ENCODE data around the gene SETSIP.

SETSIP gene

GRCh38 chr1:92070892-92071291 lies 4.3 kb downstream of the SETSIP start:
- no peak for TF ChIP-seq CTCF (IDR thresholded peaks at IDR 0.05; ENCODE audit: extremely low read depth, insufficient read depth, missing control alignments)
- in situ Hi-C loops (cut with MboI; ENCODE audit: low pct_unique_long_range_greater_than_20kb, low sequenced_read_pairs, unreplicated experiment) = no loop called here
- no peak for DNase-seq (ENCODE audit: low spot score)

- in situ Hi-C loops (cut with MboI; ENCODE audit: low pct_unique_long_range_greater_than_20kb, low sequenced_read_pairs, unreplicated experiment) = no loop called here
- no peak for TF ChIP-seq CTCF (IDR thresholded peaks at IDR 0.05; ENCODE audit: extremely low read depth, insufficient read depth, missing control alignments)
- DNase-seq (ENCODE audit: low spot score) = no peak
These were observed 8.9 kb downstream of the SETSIP start for GRCh38 chr1:92066321-92066720.

- in situ Hi-C loops (cut with MboI; ENCODE audit: low pct_unique_long_range_greater_than_20kb, low sequenced_read_pairs, unreplicated experiment) = no loop called here
- TF ChIP-seq CTCF (IDR thresholded peaks at IDR 0.05; ENCODE audit: extremely low read depth, insufficient read depth, missing control alignments) = no peak
- DNase-seq (ENCODE audit: low spot score) = no peak
These were observed 10.2 kb downstream of the SETSIP start for GRCh38 chr1:92065042-92065441.

GRCh38 chr1:92051948-92052347 lies 23.3 kb downstream of the SETSIP start:
- no peak for TF ChIP-seq CTCF (IDR thresholded peaks at IDR 0.05; ENCODE audit: extremely low read depth, insufficient read depth, missing control alignments)
- in situ Hi-C loops (cut with MboI; ENCODE audit: low pct_unique_long_range_greater_than_20kb, low sequenced_read_pairs, unreplicated experiment) = no loop called here
- no peak for DNase-seq (ENCODE audit: low spot score)

- in situ Hi-C loops (cut with MboI; ENCODE audit: low pct_unique_long_range_greater_than_20kb, low sequenced_read_pairs, unreplicated experiment) = no loop called here
- TF ChIP-seq CTCF (IDR thresholded peaks at IDR 0.05; ENCODE audit: extremely low read depth, insufficient read depth, missing control alignments) = no peak
- no peak for DNase-seq (ENCODE audit: low spot score)
These were observed 29.3 kb downstream of the SETSIP start for GRCh38 chr1:92045766-92046495.

- DNase-seq (ENCODE audit: low spot score) = no peak
- no peak for TF ChIP-seq CTCF (IDR thresholded peaks at IDR 0.05; ENCODE audit: extremely low read depth, insufficient read depth, missing control alignments)
- in situ Hi-C loops (cut with MboI; ENCODE audit: low pct_unique_long_range_greater_than_20kb, low sequenced_read_pairs, unreplicated experiment) = no loop called here
These were observed 31.6 kb downstream of the SETSIP start for GRCh38 chr1:92043621-92044020.
